Stimulated activated CD8-positive, alpha-beta memory T cell treated with anti-CD3 and anti-CD28 coated beads, Interleukin-7, amount 100 ng/mL, for 24 hours (primary cell): ENCODE results near the gene RDH11.
"Not testable (repeated sequence)": the region's sequence is repeated elsewhere in the genome, so short reads cannot be mapped to it uniquely, and the experiment has no call there.

Experiments used
- DNase-seq: peaks from one replicate; pipeline ENCODE4 v3.0.0-alpha.2; 2020; ENCODE audit warnings: low read depth

Gene RDH11, protein sequence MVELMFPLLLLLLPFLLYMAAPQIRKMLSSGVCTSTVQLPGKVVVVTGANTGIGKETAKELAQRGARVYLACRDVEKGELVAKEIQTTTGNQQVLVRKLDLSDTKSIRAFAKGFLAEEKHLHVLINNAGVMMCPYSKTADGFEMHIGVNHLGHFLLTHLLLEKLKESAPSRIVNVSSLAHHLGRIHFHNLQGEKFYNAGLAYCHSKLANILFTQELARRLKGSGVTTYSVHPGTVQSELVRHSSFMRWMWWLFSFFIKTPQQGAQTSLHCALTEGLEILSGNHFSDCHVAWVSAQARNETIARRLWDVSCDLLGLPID

DNA sequence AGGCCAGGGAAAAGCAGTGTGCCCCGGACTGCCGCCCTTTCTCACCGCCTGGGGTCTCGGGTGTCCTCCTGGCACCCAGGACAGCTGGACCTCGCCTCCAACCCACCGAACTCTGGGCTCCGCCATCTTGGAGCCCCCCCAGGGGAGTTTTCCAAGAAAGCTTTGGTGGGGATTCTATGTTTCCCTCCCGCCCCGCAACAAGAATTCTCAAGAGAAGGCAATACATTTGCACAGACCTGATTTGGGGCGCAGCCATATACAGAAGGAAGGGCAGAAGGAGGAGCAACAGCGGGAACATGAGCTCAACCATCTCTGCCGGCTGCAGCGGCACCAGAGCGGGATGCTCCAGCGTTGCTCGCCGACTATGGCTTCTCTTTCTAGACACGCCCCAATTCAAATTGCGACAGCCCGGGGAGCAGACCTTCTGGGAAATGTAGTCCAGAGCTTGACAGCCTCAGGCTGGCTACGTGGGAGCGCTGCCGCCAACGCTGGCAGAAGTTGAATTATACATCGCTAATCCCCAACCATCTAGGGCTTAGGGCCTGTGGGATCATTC, at the start of gene RDH11:
TSS of gene RDH11 (minus strand) at position 371 of the 556 bp plus-strand sequence. CDS start at position 310, 61 bp downstream.
- DNase-seq, result peak; percentile 54

- DNase-seq, result no peak
Measured at GRCh38 chr14:67744046-67744445, 48.5 kb upstream of the RDH11 start.

- no peak for DNase-seq
Measured at GRCh38 chr14:67738740-67739504, 43.4 kb upstream of the RDH11 start.

DNA sequence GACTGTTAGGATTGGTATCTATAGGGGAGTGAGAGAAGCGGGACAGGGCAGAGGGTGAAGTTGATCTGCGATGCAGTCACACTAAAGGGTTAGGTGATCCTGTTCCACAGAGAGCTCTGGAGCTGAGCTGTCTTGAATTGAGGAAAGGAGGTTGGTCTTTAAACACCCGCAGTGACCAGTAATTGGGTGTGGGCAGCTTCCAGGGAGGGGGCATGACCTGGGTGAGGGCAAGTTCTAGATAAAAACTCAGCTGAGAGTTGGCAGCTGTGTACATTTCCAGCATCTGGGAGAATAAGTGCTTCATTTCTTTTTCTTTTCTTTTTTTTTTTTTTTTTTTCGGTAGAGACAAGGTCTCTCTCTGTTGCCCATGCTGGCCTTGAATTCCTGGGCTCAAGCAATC, 41.2 kb upstream of the RDH11 start:
- DNase-seq, result no peak

DNA sequence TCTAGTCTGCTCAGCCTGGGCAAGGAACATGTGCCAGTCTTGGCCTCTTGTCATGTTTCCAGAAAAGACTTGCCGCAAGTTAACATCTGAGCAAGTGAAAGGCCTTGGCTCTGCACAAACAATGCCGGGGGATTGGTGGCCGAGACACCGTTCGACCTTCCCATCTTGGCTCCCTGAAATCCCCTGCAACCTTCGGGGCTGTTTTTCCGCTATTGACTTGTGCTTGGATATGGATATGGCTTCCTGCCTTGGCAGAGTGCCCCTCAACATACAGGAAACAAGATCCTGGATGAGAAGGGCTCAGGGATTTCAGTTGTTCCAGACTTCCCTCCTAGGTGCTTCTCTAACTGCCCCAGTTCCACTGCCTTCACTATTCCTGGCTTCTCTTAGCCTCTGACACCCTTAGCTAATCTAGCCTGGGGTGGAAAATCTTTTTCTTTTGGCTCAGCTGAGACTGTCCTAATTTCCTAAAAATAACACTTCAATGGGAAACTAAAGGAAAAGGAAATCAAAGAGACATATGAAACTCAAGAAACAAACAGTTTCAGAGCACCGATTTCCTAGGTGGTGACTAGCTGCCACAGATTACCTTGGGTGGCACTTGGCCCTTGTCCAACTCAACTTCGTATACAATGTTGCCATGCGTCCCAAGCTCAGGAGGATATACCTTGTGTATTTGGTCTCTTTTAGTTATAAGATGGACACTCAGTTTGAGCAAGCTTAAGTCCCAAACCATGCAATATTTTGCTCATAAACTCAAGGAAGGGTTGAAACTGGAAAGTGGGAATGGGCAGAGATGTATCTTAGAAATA, 40.0 kb upstream of the RDH11 start:
- DNase-seq, result no peak

DNA sequence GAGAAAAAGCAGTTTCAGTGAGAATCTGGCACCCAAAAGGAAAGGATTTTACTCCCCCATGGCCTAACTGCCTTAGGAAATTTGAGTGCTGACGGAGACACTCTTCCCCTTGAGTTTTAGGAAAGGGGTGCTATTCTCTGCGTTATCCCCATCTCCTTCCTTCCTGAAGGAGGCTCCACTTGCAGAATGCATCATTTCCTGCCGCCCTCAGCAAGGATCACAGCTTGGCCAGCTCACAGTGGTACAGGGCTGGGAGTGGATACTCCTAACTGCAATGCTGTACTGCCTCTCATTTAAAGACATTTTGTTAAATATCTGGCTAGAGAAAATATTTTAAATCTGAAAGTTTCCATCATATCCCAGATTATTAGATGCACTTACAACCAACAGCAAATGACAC, 39.1 kb upstream of the RDH11 start:
- DNase-seq, result no peak

- DNase-seq, result no peak
Measured at GRCh38 chr14:67733616-67734015, 38.1 kb upstream of the RDH11 start.

DNA sequence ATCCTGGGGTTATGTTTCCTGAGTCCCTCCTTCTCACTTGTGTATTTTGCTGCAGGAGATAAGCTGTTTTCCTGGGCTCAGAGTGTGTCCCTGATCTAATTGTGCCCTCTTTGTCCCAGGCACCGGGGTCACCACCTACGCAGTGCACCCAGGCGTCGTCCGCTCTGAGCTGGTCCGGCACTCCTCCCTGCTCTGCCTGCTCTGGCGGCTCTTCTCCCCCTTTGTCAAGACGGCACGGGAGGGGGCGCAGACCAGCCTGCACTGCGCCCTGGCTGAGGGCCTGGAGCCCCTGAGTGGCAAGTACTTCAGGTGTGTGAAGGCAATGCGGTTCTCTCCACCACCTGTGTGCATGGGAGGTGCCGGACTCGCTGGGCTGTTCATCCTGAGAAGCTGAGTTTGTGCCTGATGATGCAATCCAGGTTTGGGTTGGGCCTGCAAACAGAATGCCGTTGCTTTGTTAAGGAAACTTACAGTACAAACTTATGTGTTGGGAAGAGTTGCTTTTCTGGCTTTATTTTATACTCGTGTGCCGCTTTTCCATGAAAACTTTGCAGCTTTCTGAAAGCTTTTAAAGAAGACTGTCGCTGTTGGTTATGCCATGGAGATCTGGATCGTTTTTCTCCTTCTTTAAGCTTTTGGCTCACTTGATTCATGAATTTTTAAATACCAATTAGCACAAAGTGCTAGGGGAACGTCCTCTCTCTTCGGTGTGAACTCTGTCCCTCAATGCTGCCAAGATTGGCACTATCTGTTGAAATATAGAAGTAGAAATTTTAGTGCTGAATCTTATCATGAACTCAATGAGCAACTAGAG, 33.7 kb upstream of the RDH11 start:
- DNase-seq, result no peak

DNA sequence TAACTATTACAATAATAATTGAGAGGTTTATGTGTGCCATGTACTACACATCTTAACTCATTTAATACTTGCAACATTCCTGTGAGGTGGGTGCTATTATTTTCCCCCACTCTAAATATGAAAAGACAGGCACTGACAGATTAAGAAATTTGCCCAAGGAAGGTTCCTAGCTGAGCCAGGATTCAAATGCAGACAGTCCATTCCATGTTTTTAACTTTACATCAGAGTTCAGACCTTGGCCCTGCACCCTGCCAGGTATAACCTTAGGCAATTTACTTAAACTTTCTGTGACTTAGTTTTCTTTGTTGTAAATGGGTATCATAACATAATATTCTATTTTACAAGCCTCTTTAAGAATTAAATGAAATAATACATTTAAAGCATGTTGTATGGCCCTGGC, 32.7 kb upstream of the RDH11 start:
- no peak for DNase-seq

- no peak for DNase-seq
Measured at GRCh38 chr14:67727361-67727760, 31.8 kb upstream of the RDH11 start.

GRCh38 chr14:67725171-67725570, 29.6 kb upstream of the RDH11 start:
- DNase-seq, result no peak

DNA sequence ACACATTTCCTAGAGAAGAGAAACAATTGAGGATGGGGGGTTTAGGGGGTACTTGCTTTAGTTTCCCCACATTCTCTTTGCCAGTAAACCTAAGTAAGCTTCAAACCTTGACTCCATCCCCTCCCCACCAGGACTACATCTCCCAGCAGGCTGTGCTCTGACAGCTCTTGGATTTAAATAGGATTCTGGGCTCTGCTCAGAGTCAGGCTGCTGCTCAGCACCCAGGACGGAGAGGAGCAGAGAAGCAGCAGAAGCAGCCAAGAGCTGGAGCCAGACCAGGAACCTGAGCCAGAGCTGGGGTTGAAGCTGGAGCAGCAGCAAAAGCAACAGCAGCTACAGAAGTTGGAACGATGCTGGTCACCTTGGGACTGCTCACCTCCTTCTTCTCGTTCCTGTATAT, 26.7 kb upstream of the RDH11 start:
- no peak for DNase-seq

DNA sequence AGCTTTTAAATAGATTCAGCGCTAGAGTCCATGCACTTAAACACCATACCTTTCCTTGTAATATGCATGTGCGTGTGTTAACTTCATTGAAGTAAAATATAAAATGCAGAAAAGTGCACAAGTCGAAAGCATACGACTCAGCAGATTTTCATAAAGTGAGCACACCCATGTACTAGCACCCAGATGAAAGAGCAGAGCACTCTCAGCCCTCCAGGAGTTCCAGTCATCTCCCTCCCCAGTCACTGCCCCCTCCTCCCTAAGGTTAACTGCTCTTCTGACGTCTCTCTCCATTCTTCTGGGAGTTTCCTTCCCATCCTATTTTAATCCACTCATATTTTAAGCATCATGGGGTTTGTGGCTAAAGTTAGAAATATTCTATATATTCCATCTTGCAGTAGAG, 26.3 kb upstream of the RDH11 start:
- DNase-seq, result no peak

DNA sequence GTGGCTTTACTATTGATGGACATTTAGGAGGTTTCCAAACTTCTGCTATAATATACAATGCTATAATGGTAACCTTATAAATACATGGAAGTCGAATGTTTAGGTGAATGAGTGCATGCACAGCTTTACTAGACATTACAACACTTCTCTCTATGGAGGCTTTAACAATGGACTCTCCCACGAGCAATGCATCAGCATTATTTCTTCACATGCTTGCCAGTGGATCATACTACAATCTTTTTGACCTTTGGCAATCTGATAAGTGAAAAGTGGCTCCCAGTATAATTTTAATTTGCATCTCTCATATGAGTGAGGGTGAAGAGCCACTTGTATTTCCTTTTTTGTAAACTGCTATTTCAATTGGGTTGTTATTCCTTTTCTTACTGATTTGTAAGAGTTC, 24.3 kb upstream of the RDH11 start:
- DNase-seq, result no peak

DNA sequence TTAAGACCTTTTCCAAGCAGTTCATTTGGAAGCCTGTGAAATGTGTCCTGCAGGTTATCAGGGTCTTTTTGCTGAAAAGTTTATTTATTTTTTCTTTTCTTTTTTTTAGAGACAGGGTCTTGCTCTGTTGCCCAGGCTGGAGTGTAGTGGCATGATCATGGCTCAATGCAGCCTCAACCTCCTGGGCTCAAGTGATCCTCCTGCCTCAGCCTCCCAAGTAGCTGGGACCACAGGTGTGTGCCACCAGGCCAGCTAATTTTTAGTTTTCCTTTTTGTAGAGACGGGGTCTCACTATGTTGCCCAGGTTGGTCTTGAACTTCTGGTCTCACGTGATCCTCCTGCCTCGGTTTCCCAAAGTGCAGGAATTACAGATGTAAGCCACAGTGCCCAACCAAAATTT, 23.8 kb upstream of the RDH11 start:
- DNase-seq, result not testable (repeated sequence)

- no peak for DNase-seq
Measured at GRCh38 chr14:67718265-67718664, 22.7 kb upstream of the RDH11 start.

GRCh38 chr14:67717048-67717447, 21.5 kb upstream of the RDH11 start:
- no peak for DNase-seq

- no peak for DNase-seq
Measured at GRCh38 chr14:67710209-67710608, 14.6 kb upstream of the RDH11 start.

- DNase-seq, result not testable (repeated sequence)
Measured at GRCh38 chr14:67709796-67710195, 14.2 kb upstream of the RDH11 start.

GRCh38 chr14:67709346-67709745, 13.8 kb upstream of the RDH11 start:
- DNase-seq, result not testable (repeated sequence)

DNA sequence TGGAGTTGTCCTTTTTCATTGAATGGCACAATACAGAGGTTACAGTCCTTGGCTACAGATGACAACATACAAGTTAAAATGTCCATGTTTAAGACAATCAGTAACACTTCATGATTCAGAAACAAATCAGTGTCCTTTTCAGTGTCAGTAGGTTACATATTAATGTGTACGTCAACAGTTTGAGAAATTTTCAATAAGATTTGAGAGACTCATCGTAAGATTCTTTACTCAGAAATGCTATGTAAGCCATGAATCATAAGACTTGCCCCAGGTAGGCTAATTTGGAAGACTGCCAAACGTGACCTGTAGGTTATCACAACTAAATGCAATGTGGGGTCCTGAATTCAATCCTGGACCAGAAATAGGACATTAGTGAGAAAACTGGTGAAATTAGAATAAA, 9.6 kb upstream of the RDH11 start:
- DNase-seq, result no peak
